Large intestine (tissue), 3 donors: ENCODE data around the gene ZNF525. TPM values are rescaled to one million over a fixed set of nuclear protein-coding genes. Genes with fewer than 3 reads are reported as not detected.
"Not testable (repeated sequence)": the region's sequence is repeated elsewhere in the genome, so short reads cannot be mapped to it uniquely, and the experiment has no call there.

Experiments
- DNase-seq, 2 donors: peaks; one replicate each; pipeline versions ENCODE4 v3.0.0 to v3.0.0-alpha.2; 2013
- H3K27ac ChIP-seq: one replicate; pipeline ENCODE4 v1.5.1; 2013; ENCODE audit warnings: low read length
- H3K27me3 ChIP-seq: 2 replicates; pipeline ENCODE4 v1.6.1; 2013; ENCODE audit warnings: low read length; ENCODE audit not compliant: control insufficient read depth, insufficient read depth
- H3K36me3 ChIP-seq: 2 replicates; pipeline ENCODE4 v1.6.1; 2013; ENCODE audit warnings: low read length; ENCODE audit not compliant: control insufficient read depth, insufficient read depth
- H3K4me1 ChIP-seq: one replicate; pipeline ENCODE4 v1.6.1; 2013; ENCODE audit warnings: low read length; ENCODE audit not compliant: control insufficient read depth, insufficient read depth
- H3K4me3 ChIP-seq: one replicate; pipeline ENCODE4 v1.5.1; 2013; ENCODE audit warnings: low read length
- H3K9me3 ChIP-seq: one replicate; pipeline ENCODE4 v1.6.1; 2013; ENCODE audit warnings: mild to moderate bottlenecking, low read depth, low read length, moderate library complexity; ENCODE audit not compliant: control insufficient read depth
- WGBS: methylation state at CpG from one replicate; pipeline ENCODE4 v1.1.5; 2013; ENCODE audit warnings: low lambda C conversion rate; ENCODE audit not compliant: insufficient coverage; 5-methylcytosine and 5-hydroxymethylcytosine counted together
- polyA plus RNA-seq: library from polyadenylated mRNA; unstranded; fragments of 120-200 nt; gene quantifications from one replicate; pipeline ENCODE4 v1.2.1, GENCODE V29; 2013

Gene ZNF525
- polyA plus RNA-seq, 1 donor, result 15.4 TPM

GRCh38 chr19:53394974-53395839, 29.7 kb downstream of the ZNF525 start, which contains the start of gene ZNF765:
Gene ZNF765, plus strand, starts transcription at chr19:53395149. Its CDS starts 2,867 bp downstream, at chr19:53398016.
- WGBS, result no CpG with 5 or more reads among the region's 58 CpGs
- peak within 1 kb of the TSS; percentile 69 for H3K4me3 ChIP-seq
- DNase-seq, result peak; percentile 91 to 94
- H3K9me3 ChIP-seq, result peaks cover 9% of the 10 kb centered on the region
- peaks cover 12% of the 10 kb centered on the region for H3K36me3 ChIP-seq
- peak within 1 kb of the TSS; percentile 80 for H3K27ac ChIP-seq
- H3K4me1 ChIP-seq, result peaks cover 3% of the 10 kb centered on the region
- no peaks in the 10 kb centered on the region for H3K27me3 ChIP-seq

- Histone ChIP-seq H3K27ac (peak overlapping the region; percentile 76), H3K4me3 (peak overlapping the region; percentile 69), H3K36me3 (peaks cover 17% of the 10 kb centered on the region)
- H3K9me3 ChIP-seq, H3K4me1 ChIP-seq, H3K27me3 ChIP-seq: not testable (repeated sequence)
- peak in 1 of 2 donors; percentile 13 for DNase-seq
- WGBS, result 4% methylated on average over 4 of the region's 9 CpGs
These were observed 30.5 kb downstream of the ZNF525 start for GRCh38 chr19:53395840-53396524.

GRCh38 chr19:53396525-53396868, 31.0 kb downstream of the ZNF525 start:
- H3K4me3 ChIP-seq, result no peak overlapping the region
- no peak for DNase-seq
- WGBS, result 20% methylated on average over 1 of the region's 1 CpG

GRCh38 chr19:53397918-53398317, 32.4 kb downstream of the ZNF525 start:
- WGBS, result no CpG with 5 or more reads among the region's 1 CpG
- Histone ChIP-seq H3K9me3 (peaks cover 13% of the 10 kb centered on the region), H3K36me3 (peaks cover 26% of the 10 kb centered on the region)
- DNase-seq, H3K4me1 ChIP-seq, H3K27me3 ChIP-seq, H3K27ac ChIP-seq, H3K4me3 ChIP-seq: not testable (repeated sequence)

More at GRCh38 chr19:53396525-53396868, 31.0 kb downstream of the ZNF525 start:
- peaks cover 7% of the 10 kb centered on the region for H3K9me3 ChIP-seq
- H3K27ac ChIP-seq, result no peak overlapping the region
- peaks cover 3% of the 10 kb centered on the region for H3K4me1 ChIP-seq
- H3K27me3 ChIP-seq, result no peaks in the 10 kb centered on the region
- H3K36me3 ChIP-seq, result peaks cover 19% of the 10 kb centered on the region

GRCh38 chr19:53409505-53410204, 44.1 kb downstream of the ZNF525 start:
- no peaks in the 10 kb centered on the region for H3K4me1 ChIP-seq

GRCh38 chr19:53420520-53421315, 55.2 kb downstream of the ZNF525 start:
- not testable (repeated sequence) for H3K4me3 ChIP-seq, H3K27me3 ChIP-seq, H3K9me3 ChIP-seq, H3K4me1 ChIP-seq, H3K27ac ChIP-seq, H3K36me3 ChIP-seq
- 20% methylated on average over 1 of the region's 11 CpGs for WGBS
- peak in 1 of 2 donors; percentile 14 for DNase-seq

More at GRCh38 chr19:53409505-53410204, 44.1 kb downstream of the ZNF525 start:
- no peak overlapping the region for H3K27ac ChIP-seq
- no peaks in the 10 kb centered on the region for H3K27me3 ChIP-seq
- 86% methylated on average over 3 of the region's 7 CpGs for WGBS
- peaks cover 28% of the 10 kb centered on the region for H3K9me3 ChIP-seq
- no peak for DNase-seq
- H3K36me3 ChIP-seq, result peaks cover 26% of the 10 kb centered on the region
- no peak overlapping the region for H3K4me3 ChIP-seq

GRCh38 chr19:53422551-53422950, 57.0 kb downstream of the ZNF525 start:
- H3K27me3 ChIP-seq, result no peaks in the 10 kb centered on the region
- H3K27ac ChIP-seq, result no peak overlapping the region
- H3K9me3 ChIP-seq, result peaks cover 4% of the 10 kb centered on the region
- no peaks in the 10 kb centered on the region for H3K4me1 ChIP-seq
- no peaks in the 10 kb centered on the region for H3K36me3 ChIP-seq
- no peak for DNase-seq
- H3K4me3 ChIP-seq, result no peak overlapping the region
- WGBS, result 80% methylated on average over 1 of the region's 5 CpGs

GRCh38 chr19:53423074-53423473, 57.6 kb downstream of the ZNF525 start:
- H3K36me3 ChIP-seq, H3K27me3 ChIP-seq, H3K27ac ChIP-seq, H3K4me3 ChIP-seq, H3K9me3 ChIP-seq, H3K4me1 ChIP-seq: not testable (repeated sequence)
- no CpG with 5 or more reads among the region's 13 CpGs for WGBS
- peak in 1 of 2 donors; percentile 44 for DNase-seq

GRCh38 chr19:53423680-53424079, 58.2 kb downstream of the ZNF525 start:
- peak; percentile 16 for DNase-seq
- not testable (repeated sequence) for H3K36me3 ChIP-seq, H3K27me3 ChIP-seq, H3K9me3 ChIP-seq, H3K4me1 ChIP-seq, H3K4me3 ChIP-seq, H3K27ac ChIP-seq
- 94% methylated on average over 3 of the region's 8 CpGs for WGBS
